AML-193 (cell line): ENCODE results near the gene ADGRF1.

ENCODE experiments used
- DNase-seq, 2 experiments: peaks; one replicate each; lab custom pipeline; 2025; lab: John Stamatoyannopoulos, UW

Gene ADGRF1

GRCh38 chr6:46979206-46979605 lies 62.9 kb downstream of the ADGRF1 start:
- DNase-seq: no peak

- DNase-seq: no peak
Observed at GRCh38 chr6:46974786-46975185, 67.3 kb downstream of the ADGRF1 start.

- no peak for DNase-seq
Observed at GRCh38 chr6:46973029-46973428, 69.1 kb downstream of the ADGRF1 start.

GRCh38 chr6:46972531-46972930 lies 69.6 kb downstream of the ADGRF1 start:
- DNase-seq: peak; percentile 33 to 50

GRCh38 chr6:46969206-46969605 lies 72.9 kb downstream of the ADGRF1 start:
- DNase-seq: no peak

GRCh38 chr6:46967826-46968349 lies 74.2 kb downstream of the ADGRF1 start:
- no peak for DNase-seq

GRCh38 chr6:46964716-46965519 lies 77.2 kb downstream of the ADGRF1 start:
- no peak for DNase-seq

- DNase-seq: no peak
Observed at GRCh38 chr6:46963626-46964025, 78.5 kb downstream of the ADGRF1 start.

GRCh38 chr6:46963039-46963438 lies 79.1 kb downstream of the ADGRF1 start:
- no peak for DNase-seq

- DNase-seq: no peak
Observed at GRCh38 chr6:46961711-46962110, 80.4 kb downstream of the ADGRF1 start.

GRCh38 chr6:46961232-46961631 lies 80.9 kb downstream of the ADGRF1 start:
- DNase-seq: peak in 1 of 2 experiments; percentile 15

- no peak for DNase-seq
Observed at GRCh38 chr6:46959419-46959818, 82.7 kb downstream of the ADGRF1 start.

- DNase-seq: no peak
Observed at GRCh38 chr6:46956409-46956808, 85.7 kb downstream of the ADGRF1 start.

- no peak for DNase-seq
Observed at GRCh38 chr6:46954837-46955451, 87.2 kb downstream of the ADGRF1 start.

- DNase-seq: no peak
Observed at GRCh38 chr6:46953921-46954320, 88.2 kb downstream of the ADGRF1 start.

- no peak for DNase-seq
Observed at GRCh38 chr6:46949632-46950280, 92.4 kb downstream of the ADGRF1 start.

GRCh38 chr6:46948699-46949098 lies 93.4 kb downstream of the ADGRF1 start:
- DNase-seq: no peak
